ENCODE measurements around the gene MARCHF6.
A peak's percentile ranks its signal among the peaks of the same experiment; 100 is the strongest.
"Not testable (repeated sequence)": the region's sequence is repeated elsewhere in the genome, so short reads cannot be mapped to it uniquely, and the experiment has no call there.

The MARCHF6 gene

GRCh38 chr5:10353241-10354047 is at the start of gene MARCHF6:
TSS of gene MARCHF6 (plus strand) at chr5:10353695. CDS start at chr5:10353899, 204 bp downstream.
- peak within 1 kb of the TSS; percentile 88 for H3K4me3 ChIP-seq (ENCODE audit: low read depth, low read length)
- peak; percentile 67 for DNase-seq (ENCODE audit: low read depth)

- DNase-seq (ENCODE audit: low read depth): no peak
- H3K4me3 ChIP-seq (ENCODE audit: low read depth, low read length): no peak overlapping the region
Observed at GRCh38 chr5:10303699-10304170, 49.8 kb upstream of the MARCHF6 start.

GRCh38 chr5:10304932-10305331 is 48.6 kb upstream of the MARCHF6 start:
- H3K4me3 ChIP-seq (ENCODE audit: low read depth, low read length): no peak overlapping the region
- DNase-seq (ENCODE audit: low read depth): no peak

GRCh38 chr5:10306114-10306513 is 47.4 kb upstream of the MARCHF6 start:
- H3K4me3 ChIP-seq (ENCODE audit: low read depth, low read length): peak overlapping the region; percentile 64
- DNase-seq (ENCODE audit: low read depth): no peak

- DNase-seq (ENCODE audit: low read depth): no peak
- peak overlapping the region; percentile 64 for H3K4me3 ChIP-seq (ENCODE audit: low read depth, low read length)
Observed at GRCh38 chr5:10306806-10307205, 46.7 kb upstream of the MARCHF6 start.

- no peak for DNase-seq (ENCODE audit: low read depth)
Observed at GRCh38 chr5:10307206-10308148, 46.0 kb upstream of the MARCHF6 start, which contains the start of gene CMBL. TSS of gene CMBL (minus strand) at chr5:10307902. CDS start at chr5:10290762, 17,140 bp downstream.

GRCh38 chr5:10308844-10309243 is 44.7 kb upstream of the MARCHF6 start:
- DNase-seq (ENCODE audit: low read depth): no peak
- no peak overlapping the region for H3K4me3 ChIP-seq (ENCODE audit: low read depth, low read length)

More at GRCh38 chr5:10307206-10308148, 46.0 kb upstream of the MARCHF6 start, which contains the start of gene CMBL:
- H3K4me3 ChIP-seq (ENCODE audit: low read depth, low read length): peak within 1 kb of the TSS; percentile 64

- H3K4me3 ChIP-seq (ENCODE audit: low read depth, low read length): no peak overlapping the region
- no peak for DNase-seq (ENCODE audit: low read depth)
Observed at GRCh38 chr5:10310066-10310779, 43.3 kb upstream of the MARCHF6 start.

GRCh38 chr5:10310835-10311570 is 42.5 kb upstream of the MARCHF6 start:
- not testable (repeated sequence) for H3K4me3 ChIP-seq (ENCODE audit: low read depth, low read length)

GRCh38 chr5:10311595-10312425 is 41.7 kb upstream of the MARCHF6 start:
- no peak for DNase-seq (ENCODE audit: low read depth)
- no peak overlapping the region for H3K4me3 ChIP-seq (ENCODE audit: low read depth, low read length)

More at GRCh38 chr5:10310835-10311570, 42.5 kb upstream of the MARCHF6 start:
- not testable (repeated sequence) for DNase-seq (ENCODE audit: low read depth)

- no peak for DNase-seq (ENCODE audit: low read depth)
- H3K4me3 ChIP-seq (ENCODE audit: low read depth, low read length): no peak overlapping the region
Observed at GRCh38 chr5:10315201-10315600, 38.3 kb upstream of the MARCHF6 start.

GRCh38 chr5:10315824-10316509 is 37.5 kb upstream of the MARCHF6 start:
- no peak for DNase-seq (ENCODE audit: low read depth)
- no peak overlapping the region for H3K4me3 ChIP-seq (ENCODE audit: low read depth, low read length)

GRCh38 chr5:10317825-10318682 is 35.4 kb upstream of the MARCHF6 start:
- no peak for DNase-seq (ENCODE audit: low read depth)
- no peak overlapping the region for H3K4me3 ChIP-seq (ENCODE audit: low read depth, low read length)

- H3K4me3 ChIP-seq (ENCODE audit: low read depth, low read length): no peak overlapping the region
- no peak for DNase-seq (ENCODE audit: low read depth)
Observed at GRCh38 chr5:10319202-10319851, 34.2 kb upstream of the MARCHF6 start.

GRCh38 chr5:10320793-10321192 is 32.7 kb upstream of the MARCHF6 start:
- no peak for DNase-seq (ENCODE audit: low read depth)
- no peak overlapping the region for H3K4me3 ChIP-seq (ENCODE audit: low read depth, low read length)

GRCh38 chr5:10321882-10322281 is 31.6 kb upstream of the MARCHF6 start:
- H3K4me3 ChIP-seq (ENCODE audit: low read depth, low read length): no peak overlapping the region
- DNase-seq (ENCODE audit: low read depth): no peak

Data from skeletal muscle cell (primary cell).